ENCODE results near the gene MGAT5B.
"Not testable (repeated sequence)": the region's sequence is repeated elsewhere in the genome, so short reads cannot be mapped to it uniquely, and the experiment has no call there.

MGAT5B gene

DNA sequence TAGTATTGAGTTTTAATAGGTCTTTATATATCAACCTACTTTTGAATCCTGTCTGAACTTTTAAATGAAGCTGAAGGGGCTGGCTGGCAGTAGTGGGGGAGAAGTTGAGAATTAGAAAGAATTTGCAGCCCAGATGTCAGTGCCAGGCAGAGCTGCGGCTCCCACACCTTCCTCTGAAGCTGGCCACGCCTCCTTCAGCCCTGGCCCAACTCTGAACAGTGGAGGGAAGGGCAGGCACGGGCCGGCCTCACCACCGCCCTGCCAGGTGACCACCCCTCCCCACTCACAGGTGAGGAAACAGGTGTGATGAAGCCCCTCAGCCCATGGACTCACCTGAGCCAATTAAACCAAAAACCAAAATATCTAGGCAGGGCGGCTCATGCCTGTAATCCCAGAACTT is 87.0 kb downstream of the MGAT5B start:
- no peak for DNase-seq

DNA sequence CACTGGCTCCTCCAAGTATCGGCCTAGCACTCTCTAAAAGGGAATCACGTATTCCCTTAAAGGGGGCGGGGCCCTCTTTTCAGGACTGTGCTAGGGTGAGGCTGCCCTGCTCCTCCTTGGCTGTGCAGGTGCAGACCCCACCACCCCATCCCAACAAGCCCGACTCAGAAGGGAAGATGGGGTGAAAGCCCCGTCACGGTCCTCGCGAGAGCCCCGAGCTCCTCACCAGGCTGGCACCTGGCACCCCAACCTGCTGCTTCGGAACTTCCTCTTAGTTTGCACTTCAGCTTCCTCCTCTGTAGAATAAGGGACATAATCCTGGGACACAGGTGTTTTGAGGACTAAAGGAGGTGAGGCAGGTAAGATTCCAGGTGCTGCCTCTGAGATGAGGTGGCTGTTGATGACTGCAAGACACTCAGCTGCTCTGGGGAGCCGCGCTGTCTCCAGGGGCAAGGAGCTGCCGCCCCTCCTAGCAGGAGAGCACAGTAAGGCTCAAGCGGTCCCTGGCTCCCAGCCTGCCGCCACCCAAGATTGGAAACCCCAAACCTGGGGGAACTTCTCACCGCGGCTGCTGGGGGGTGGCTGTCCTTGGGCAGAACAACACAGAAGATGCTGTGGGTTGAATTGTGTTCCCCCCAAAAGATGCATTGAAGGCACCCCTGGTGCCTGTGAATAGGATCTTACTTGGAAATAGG is 88.8 kb downstream of the MGAT5B start:
- no peak for DNase-seq

DNA sequence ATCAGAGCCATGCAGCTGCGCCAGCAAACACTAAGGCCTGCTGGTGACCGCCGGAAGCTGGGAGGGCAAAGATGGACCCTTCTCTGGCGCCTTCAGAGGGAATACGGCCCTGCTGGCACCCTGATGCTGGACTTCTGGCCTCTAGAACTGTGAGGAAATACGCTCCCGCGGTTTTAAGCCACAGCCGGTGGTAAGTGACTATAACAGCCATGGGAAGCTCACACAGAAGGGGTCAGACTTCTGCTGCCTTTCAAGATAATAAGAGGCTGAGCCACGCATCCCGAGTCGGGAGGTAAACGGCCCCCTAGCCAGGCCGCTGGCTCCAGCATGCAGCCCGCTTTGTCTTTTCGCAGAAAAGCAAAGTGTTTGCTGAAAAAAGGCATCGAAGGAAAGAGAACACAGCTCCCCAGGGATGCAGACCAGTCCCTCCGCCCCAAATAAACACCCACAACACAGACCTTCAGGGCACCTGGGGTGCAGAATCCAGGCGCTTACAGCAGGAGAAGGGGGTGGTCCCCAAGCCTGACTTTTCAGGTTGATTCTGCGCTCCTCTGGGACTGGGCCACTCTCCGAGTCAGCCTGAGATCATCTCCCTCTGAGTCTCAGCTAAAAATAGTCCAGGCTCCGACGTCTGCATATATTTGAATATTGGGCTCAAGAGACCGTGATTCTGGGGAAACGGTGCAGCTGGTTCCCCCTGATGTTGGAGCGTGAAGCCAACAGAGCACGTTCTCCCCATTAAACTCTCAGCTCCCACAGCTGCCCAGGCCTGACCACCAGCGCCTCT is 89.7 kb downstream of the MGAT5B start:
- DNase-seq: no peak

DNA sequence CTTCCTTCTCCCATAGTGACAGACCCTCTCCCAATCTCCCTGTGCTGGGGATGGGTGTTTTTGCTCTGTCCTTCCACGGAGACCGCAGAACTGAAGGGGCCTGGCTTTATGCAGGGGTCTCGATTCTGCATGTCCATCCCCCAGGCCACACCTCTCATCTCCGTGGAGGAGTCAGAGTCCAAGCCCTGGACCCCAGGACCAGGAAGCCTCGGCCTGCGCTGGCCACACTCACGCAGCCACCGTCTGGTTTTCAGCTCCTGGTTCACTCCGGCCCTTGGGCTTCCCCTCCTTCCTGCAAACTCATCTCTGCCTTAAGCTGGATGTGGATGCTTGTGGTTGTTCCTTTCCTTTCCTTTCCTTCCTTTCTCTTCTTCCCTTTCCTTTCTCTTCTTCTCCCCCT is 90.8 kb downstream of the MGAT5B start:
- no peak for DNase-seq

DNA sequence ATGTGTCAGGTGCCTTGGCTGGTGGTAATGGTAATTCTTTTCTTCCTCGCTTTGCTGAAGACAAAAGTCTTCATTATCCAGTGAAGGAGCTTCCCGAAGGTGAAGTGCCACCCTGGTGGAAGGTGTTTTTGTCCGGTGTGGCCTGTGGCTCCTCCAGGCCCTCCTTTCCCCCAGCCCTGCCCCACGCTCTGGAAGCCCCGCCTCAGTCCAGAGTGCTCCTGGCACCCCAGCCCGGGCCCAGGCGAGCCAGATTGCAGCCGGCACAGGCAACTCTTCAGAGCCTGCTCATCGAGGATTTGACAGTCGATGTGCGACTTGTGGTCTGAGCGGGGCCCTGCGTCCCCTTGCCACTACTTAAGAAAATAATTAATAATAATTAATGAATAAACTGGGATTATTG is 93.7 kb downstream of the MGAT5B start:
- DNase-seq: no peak

DNA sequence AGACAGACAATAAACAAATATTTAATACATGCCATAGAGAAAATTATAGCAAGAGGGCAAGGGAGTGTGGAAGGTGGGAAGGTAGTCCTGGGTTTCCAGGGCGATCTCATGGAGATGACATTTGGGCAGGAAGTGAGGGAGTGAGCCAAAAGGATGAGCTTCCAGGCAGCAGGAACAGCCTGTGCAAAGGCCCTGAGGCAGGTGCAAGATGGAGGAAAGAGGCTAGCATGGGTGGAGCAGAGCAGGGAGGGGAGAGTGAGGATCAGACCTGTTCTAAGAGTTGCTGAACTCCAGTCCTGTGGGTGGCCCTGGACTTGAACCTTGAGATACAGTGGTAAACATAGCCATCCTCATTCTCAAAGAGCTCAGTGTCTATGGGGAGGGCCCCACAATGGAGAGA is 94.7 kb downstream of the MGAT5B start:
- no peak for DNase-seq

DNA sequence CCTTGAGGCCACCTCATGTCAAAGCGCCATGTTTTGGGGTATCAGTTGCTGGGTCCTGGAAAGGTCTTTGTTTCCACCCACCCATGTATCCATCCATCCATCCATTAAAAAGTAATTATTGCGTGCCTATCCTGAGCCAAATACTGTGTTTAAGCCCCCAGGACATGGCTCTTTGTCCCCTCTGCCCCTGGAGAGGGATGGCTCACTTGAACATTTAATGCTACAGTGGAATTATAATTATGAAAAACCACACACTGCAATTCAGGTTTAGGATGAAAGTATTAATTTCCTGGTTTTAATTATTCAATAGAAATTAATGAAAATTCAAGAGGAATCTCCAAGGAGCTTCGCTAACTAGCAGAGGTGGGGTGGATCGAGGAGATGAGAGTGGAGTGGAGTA is 97.8 kb downstream of the MGAT5B start:
- DNase-seq: no peak

DNA sequence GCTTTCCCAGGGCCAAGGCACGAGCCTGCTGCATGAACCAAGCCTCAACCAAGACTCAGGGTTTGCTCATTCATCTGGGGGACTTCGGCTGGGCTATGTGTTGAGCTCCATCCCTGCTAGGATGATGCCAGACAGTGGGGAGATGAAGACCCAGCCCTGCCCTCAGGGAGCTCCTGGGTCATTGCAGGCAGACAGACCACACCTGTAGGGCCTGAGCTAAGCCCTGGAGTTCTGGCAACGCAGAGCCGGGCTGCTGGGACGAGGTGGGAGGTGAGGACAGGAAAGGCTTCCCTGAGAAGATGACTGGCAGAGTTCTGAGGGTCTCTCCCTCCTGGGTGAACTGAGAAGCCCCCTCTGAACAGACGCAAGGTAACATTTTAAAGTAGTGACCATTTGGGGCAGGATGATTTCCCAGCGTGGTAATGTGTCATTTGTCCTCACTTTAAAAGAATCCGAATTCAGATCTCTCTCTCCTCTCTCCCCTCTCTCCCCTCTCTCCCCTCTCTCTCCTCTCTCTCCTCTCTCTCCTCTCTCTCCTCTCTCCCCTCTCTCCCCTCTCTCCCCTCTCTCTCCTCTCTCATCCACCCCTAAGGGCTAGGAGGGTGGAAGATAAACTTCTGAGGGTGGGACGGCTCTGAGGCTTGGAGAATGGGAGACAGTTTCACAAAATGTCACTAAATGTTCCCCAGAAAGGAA is 98.4 kb downstream of the MGAT5B start:
- DNase-seq: no peak

DNA sequence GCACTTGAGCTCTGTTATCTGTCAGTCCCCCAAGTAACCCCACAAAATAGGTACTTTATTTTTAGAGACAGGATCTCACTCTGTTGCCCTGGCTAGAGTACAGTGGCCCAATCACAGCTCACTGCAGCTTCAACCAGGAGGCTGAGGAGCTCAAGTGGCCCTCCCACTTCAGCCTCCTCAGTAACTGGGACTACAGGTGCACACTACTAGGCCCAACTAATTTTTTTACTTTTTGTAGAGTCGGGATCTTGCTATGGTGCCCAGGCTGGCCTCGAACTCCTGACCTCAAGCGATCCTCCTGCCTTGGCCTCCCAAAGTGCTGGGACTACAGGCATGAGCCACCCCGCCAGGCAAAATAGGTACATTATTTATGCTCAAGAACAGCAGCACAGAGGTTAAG is 99.6 kb downstream of the MGAT5B start:
- no peak for DNase-seq

DNA sequence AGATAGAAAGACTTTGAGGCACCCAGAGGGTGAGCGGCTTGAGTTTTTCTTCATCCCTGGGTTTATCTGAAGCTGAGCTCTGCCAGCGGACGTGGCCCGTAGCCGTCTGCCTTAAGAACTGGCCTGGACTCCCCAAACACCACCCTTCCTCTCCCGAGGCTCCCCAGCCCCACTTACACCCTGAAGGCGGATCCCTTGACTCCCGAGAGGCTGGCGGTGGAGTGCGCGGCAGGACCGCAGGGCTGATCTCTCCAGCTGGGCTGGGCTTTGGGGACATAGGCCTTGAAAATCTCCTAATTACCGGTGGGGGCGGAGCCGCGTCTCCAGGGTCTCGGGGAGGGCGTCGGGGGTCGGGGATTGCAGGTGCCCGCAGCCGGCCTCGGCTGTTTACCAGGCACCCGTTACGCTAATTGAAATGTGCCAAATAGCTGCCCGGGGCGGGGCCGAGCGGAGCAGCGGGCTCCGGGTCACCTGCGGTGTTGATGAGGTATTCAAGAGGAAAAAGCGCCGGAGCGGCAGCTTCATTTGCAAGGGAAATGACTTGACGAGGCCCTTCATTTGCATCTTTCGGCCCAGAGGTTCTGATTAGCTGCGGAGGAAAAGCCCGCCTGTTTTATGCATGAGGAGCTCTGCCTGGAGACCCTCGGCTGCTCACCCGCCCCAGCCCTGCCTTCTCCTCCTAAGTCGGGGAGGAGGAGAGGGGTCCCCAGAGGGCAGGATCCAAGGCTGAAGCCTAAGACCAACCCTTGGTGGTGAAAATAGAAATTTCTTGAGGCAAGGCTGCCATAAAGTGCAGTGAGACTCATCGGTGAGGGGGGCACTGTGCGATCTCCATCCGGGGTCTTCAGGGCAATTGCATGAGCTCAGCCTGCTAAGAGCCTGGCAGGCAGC is 100.7 kb downstream of the MGAT5B start:
- peak; percentile 49 for DNase-seq

DNA sequence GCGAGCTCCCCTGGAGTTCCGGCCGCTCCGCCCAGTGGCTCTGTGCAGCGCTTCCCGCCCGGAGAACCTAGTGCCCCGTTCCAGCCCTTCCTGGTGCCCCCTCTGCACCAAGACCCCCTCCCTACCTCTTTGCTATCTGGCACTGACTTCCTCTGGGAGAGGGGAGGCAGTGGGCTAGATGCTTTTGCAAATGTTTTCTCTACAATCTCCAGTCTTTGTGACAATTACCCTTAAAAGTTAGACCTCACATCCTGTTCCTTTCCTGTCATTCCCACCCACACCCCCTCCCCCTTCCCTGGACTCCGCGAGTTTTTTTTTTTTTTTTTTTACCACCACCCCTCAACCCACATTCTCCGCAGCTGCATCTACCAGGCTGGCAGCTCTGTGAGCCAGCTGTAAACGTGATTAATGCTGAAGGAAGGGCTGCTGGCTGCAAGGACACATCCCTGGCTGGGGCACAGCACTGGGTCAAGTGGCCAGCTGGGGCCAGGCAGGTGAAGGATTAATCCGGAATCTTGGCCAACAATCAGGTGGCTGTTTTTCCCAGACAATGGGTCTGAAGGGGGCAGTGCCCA is 101.5 kb downstream of the MGAT5B start:
- DNase-seq: peak; percentile 15

DNA sequence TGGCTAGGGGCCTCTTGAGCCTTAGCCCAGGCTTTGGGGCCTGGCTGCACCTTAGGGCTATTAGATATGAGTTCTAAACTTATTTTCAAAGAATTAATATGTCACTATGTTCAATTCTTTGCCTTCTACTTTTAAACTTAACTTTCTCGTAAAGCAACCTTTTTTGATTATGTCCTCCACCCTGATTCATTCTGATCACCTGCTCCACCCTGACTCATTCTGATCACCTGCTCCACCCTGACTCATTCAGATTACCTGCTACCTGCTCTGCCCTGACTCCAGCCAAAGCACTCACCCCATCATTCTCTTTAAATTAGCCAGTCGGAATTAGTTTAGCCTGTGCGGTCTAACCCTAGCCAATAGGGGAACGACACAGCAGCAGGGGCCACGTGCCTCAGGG is 102.0 kb downstream of the MGAT5B start:
- not testable (repeated sequence) for DNase-seq

DNA sequence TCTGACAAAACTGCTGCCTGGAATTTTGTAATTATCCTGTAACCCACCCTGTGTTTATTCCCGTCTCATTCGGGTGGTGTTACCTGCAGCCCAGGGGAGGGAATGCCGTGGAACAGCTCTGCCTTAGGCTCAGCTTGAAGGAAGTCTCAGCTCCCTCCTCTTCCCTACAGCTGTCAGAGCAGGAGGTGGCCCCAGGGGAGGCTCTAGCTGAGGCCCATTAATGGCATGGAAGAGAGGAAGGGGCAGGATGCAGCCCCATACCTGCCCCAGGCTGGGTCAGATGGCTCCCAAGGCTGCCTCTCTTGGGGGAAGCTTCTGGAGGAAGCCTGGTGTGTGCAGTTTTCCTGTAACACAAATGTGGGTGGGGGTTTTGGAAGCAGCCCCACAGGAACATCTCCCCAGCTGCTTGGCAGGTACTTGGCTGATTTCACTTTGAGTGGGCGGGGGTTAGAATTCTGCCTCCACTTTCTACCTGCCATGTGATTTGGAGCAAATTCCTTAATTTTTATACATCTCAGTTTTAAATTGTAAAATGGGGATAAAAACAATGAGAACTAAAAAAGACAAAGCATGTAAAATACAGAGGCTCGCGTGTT is 103.9 kb downstream of the MGAT5B start:
- DNase-seq: no peak

DNA sequence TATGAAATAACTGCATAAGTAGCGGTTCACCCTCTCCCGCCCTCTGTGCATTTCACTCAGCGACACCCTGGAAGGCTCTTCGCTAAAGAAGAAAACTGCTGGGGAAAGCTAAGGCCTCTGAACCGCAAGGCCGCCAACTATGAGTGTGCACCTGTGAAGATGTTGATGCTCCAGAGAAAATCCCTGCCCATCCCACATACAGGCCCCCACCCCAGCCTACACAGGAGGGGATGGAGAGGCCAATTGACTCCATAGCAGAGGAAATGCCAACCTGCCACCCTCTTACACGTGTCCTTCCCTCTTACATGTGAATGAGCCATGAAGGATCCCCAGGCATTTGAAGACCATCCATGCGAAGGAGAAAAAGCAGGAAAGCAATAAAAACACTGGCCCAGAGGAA is 104.8 kb downstream of the MGAT5B start:
- DNase-seq: no peak

DNA sequence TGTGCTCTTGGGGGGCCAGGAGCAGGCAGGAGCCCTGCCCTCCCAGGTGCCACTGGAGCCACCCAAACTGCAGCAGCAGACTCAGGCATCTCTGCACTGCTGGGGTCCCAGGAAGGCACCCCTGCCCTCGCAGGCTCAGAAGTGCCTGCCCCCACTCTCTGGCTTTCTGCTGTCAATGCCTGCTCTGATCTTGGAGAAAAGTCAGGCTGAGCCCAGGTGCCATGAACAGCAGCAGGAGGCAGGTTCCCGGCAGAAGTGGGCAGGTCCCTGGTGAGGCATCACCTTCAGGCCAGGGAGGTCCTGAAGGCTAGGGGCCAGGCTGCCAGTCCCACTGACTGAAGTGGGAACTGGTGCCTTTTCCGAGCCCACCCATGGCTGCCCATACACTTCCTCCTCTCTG is 106.5 kb downstream of the MGAT5B start:
- DNase-seq: no peak

DNA sequence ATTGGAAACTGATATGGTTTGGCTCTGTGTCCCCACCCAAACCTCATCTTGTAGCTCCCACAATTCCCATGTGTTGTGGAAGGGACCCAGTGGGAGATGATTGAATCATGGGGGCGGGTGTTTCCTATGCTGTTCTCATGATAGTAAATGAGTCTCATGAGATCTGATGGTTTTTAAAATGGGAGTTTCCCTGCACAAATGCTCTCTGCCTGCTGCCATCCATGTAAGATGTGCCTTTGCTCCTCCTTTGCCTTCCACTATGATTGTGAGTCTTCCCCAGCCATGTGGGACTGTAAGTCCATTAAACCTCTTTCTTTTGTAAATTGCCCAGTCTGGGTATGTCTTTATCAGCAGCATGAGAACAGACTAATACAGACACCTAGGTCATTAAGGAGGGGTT is 109.8 kb downstream of the MGAT5B start:
- not testable (repeated sequence) for DNase-seq

DNA sequence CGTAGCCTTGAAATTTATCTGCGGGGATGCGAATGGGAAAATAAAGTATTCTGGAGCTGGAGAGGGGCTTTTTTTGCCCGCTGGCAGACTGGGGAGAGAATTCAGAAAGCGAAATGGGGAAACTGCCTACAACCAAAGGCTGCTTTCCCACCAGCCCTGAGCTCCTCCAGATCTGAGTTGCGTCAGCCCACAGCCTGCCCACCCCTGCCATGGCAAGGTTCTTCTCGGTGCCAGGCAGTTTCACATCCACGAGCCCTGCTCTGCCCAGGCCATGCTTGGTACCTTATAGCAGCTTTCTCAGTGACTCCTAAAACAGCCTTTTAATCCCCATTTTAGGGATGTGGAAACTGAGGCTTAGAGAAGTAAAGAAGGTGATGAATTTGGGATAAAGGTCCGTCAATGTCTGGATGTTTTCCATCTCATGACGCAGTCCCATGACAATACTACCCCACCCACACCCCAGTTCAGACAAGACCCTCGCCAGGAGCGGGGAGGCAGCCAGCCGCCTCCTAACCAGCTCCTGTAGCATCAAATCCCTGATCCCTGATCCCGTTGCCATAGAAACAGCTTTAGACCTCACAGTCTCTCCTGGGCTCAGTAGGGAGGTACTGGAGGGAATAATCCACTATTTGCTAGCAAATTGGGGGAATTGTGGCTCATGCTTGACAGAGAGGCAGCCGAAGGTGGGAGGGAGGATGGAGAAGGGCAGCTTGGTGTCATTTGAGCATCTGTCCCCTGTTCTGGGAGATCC is 113.5 kb downstream of the MGAT5B start:
- no peak for DNase-seq

DNA sequence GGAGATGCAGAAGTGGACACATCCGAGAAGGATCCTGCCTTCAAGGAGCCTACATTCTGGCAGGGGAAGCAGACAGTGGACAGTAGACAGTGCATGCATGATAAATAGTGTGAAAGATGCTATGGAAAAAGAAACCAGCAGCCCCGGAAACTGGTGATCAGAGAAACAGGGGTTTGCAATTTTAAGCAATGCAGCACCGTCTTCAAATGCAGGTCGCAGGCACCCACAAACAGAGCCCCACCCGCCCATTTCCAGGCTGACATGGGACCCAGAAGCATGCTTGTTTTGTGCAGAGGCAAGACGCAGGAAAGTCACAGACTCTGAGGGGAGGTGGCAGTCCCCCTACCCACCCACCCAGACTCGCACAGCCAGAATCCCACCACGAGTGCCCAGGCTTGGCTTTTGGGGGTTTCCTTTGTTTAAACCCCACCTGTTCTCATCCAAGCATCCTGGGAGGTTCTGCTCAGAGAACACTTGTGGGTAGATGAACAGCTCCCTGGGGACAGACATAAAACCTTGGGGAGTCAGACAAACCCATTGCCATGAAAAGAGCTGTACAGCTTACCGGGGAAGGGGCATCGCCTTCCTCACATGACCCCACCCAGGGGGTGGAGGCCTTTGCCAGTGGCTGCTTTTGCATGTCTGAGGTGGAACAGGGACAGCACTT is 114.3 kb downstream of the MGAT5B start:
- DNase-seq: no peak

DNA sequence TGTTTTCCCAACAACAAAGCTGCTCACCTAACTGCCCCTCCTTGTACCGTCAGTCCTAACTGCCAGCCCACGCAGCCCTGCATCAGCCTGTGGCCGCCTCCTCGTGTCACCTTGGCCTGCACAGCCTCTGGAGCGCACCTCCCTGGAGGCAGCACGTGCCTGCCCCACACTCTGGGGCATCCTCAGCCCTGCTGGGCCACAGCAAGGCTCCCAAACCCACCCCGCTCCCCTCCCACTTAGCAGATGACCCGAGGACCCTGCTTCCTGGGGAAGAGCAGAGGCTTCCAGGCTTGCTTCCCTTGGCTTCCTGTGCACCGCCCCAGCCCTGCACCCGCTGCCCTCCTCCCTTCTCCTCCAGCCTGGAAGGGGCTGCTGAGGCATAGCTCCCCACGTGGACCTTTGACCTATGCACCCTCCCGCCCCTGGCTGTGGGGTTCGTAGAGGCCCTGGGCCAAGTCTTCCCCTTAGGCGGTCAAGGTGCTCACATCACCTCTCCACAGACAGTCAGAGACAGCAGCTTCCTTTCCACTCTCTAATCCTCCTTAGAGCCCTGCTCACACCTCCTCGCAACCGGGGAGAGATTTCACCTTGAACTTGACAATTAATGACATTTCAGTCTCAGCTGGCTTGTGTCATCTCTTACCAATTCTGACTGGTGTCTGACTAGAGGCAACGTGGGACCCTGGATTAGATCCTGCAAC is 115.0 kb downstream of the MGAT5B start:
- no peak for DNase-seq

DNA sequence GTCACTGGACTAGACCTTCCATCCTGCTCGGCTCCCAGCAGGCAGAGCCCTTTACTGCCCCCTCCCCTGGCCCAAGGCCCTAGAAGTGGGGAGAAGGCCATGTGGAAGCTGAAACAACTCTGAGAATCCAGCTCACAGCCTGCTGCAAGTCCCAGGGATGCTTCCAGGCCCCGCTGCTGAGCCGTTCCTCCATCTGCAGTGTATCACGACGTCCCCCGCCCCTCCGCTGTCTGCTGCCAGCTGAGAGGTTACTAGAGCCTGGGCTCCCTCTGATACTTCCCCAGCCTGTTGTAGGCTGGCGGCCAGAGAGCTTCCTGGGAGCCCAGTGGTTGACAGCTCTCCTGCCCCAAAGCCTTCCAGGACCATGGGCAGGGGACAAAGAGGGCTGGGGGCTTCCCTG is 118.2 kb downstream of the MGAT5B start:
- no peak for DNase-seq
